GM10248 (cell line): ENCODE measurements around the gene VAV2.

Experiments
- CTCF ChIA-PET: fragments of 300-600 bp; sonication (Branson Sonifier 250); formaldehyde crosslinking; extraction: SDS; loops from one replicate; lab custom pipeline; 2021; ENCODE audit warnings: antibody characterized with exemption; lab: Yijun Ruan, JAX
- POLR2A ChIA-PET: fragments of 350-650 bp; sonication (Branson Sonifier 250); formaldehyde crosslinking; extraction: SDS; loops from one replicate; lab custom pipeline; 2020; ENCODE audit warnings: antibody characterized with exemption; lab: Yijun Ruan, JAX
- DNase-seq: peaks from one replicate; pipeline ENCODE4 v3.0.0; 2012; ENCODE audit errors: extremely low spot score
- TF ChIP-seq, protein P1 (sequence below): IDR thresholded peaks from 2 replicates; pipeline ENCODE4 v1.5.1; 2012; ENCODE audit warnings: mild to moderate bottlenecking, low read depth; ENCODE audit errors: extremely low read depth, missing control alignments, control extremely low read depth

The VAV2 gene

GRCh38 chr9:133971981-133972941 is 19.9 kb downstream of the VAV2 start:
- CTCF ChIA-PET = interaction anchor here (3.9 to 5.3 kb wide), 2 partner anchors 12 to 22 kb away, joined by 22 to 25 read pairs; no protein-coding TSS in a partner anchor
- no peak for DNase-seq
- TF ChIP-seq, protein P1, sequence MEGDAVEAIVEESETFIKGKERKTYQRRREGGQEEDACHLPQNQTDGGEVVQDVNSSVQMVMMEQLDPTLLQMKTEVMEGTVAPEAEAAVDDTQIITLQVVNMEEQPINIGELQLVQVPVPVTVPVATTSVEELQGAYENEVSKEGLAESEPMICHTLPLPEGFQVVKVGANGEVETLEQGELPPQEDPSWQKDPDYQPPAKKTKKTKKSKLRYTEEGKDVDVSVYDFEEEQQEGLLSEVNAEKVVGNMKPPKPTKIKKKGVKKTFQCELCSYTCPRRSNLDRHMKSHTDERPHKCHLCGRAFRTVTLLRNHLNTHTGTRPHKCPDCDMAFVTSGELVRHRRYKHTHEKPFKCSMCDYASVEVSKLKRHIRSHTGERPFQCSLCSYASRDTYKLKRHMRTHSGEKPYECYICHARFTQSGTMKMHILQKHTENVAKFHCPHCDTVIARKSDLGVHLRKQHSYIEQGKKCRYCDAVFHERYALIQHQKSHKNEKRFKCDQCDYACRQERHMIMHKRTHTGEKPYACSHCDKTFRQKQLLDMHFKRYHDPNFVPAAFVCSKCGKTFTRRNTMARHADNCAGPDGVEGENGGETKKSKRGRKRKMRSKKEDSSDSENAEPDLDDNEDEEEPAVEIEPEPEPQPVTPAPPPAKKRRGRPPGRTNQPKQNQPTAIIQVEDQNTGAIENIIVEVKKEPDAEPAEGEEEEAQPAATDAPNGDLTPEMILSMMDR = no peak
- POLR2A ChIA-PET = no interaction called here

DNA sequence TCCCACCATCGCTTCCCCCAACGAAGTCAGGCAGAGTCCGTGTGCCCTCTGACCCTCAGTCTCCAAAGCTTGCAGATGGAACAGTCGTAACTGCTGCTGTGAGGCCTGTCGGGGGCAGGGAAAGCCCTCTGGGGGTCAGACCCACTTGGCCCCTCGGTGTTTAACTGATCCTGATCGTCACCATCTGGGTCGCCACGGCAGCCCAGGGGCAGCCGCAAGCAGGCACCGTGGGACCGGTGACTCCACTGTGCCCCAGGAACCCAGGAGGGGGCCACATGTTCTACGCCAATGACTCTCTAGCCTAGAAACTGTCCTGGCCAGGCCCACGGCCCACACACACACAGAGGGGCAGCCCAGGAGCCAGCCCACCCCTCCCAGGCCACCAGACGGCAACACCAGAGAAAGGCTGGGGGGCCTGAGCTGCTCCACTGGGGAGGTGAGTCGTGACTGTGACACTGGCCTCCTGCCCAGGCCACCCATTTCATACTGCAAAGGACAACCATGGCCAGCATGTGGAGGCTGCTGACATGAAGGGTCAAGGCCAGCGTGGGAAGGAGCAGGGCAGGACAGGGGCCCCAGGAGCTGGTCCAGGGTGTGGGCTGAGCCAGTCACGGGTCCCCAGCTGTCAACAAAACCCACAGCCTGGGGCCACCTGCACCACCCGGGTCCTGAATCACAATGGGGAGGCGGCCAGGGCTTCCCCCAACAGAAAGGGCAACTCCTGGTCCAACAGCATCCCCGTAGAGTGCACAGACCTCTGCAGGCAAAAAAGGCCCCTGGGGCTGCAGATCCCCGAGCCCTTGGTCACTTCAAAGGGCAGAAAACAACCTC is 20.8 kb downstream of the VAV2 start:
- POLR2A ChIA-PET = no interaction called here
- no peak for DNase-seq
- TF ChIP-seq, protein P1 = no peak
- CTCF ChIA-PET = interaction anchor here (1.1 to 3.9 kb wide), 3 partner anchors 9 to 37 kb away, joined by 4 to 22 read pairs (median 5); no protein-coding TSS in a partner anchor

DNA sequence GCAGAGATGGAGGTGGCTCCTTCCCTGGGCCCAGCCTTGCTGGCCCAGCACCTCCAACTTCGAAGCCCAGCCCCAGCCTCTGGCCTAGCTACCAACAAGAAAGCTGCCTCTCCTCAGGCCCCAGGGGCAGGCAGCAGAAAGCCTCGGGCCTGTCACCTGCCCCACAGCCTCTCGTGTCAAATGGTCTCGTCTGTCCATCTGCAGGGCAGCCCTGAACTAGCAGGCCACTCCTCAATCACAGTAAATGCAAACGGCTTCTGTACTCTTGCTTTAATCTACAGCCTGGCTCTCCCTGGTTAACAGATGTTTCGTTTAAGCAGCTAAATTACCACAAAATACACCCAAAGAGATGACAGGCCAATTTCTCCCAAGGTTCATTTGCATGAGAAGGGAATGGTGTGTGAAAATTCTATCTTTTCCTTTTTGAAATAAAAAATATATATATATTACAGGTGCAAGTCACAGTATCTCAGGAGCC is 21.5 kb downstream of the VAV2 start:
- POLR2A ChIA-PET = no interaction called here
- DNase-seq = no peak
- CTCF ChIA-PET = interaction anchor here (1.1 to 3.9 kb wide), 4 partner anchors 10 to 36 kb away, joined by 3 to 22 read pairs (median 4); no protein-coding TSS in a partner anchor
- TF ChIP-seq, protein P1 = no peak

GRCh38 chr9:133969681-133970580 is 22.2 kb downstream of the VAV2 start:
- CTCF ChIA-PET = interaction anchor here (1.3 to 3.9 kb wide), 3 partner anchors 9 to 35 kb away, joined by 3 to 22 read pairs (median 4); no protein-coding TSS in a partner anchor
- POLR2A ChIA-PET = no interaction called here
- TF ChIP-seq, protein P1 = no peak
- no peak for DNase-seq

GRCh38 chr9:133968966-133969617 is 23.0 kb downstream of the VAV2 start:
- ChIA-PET CTCF (interaction anchor here (0.9 to 5.2 kb wide), 4 partner anchors 10 to 226 kb away, joined by 3 to 30 read pairs (median 4); no protein-coding TSS in a partner anchor), POLR2A (interaction anchor here (0.7 to 1.1 kb wide), 2 partner anchors 14 to 22 kb away, joined by 3 to 5 read pairs; no protein-coding TSS in a partner anchor)
- no peak for DNase-seq
- TF ChIP-seq, protein P1 = no peak
